DND-41 (cell line): ENCODE data around the gene TIPARP.

Experiments
- ATAC-seq: fragments of 200-7000 bp; cut with Tn5 transposase; 3 replicates; pipeline ENCODE4 v1.9.1; 2021; ENCODE audit warnings: low read depth; ENCODE audit not compliant: insufficient read depth
- DNase-seq: peaks from one replicate; pipeline ENCODE4 v3.0.0-alpha.2; 2020
- H2AFZ ChIP-seq: 2 replicates; pipeline ENCODE4 v1.6.0; 2012; ENCODE audit warnings: low read depth, low read length
- H3K27ac ChIP-seq: 2 replicates; pipeline ENCODE4 v1.5.1; 2012; ENCODE audit warnings: low read length, inconsistent platforms
- H3K27me3 ChIP-seq: fragments of 200-600 bp; sonication (generic); 2 replicates; pipeline ENCODE4 v1.6.0; 2012; ENCODE audit warnings: low read length, mild to moderate bottlenecking, inconsistent platforms; ENCODE audit not compliant: insufficient read depth, poor library complexity
- H3K36me3 ChIP-seq: 2 replicates; pipeline ENCODE4 v1.5.1; 2012; ENCODE audit warnings: low read length, inconsistent platforms; ENCODE audit not compliant: insufficient read depth
- H3K4me1 ChIP-seq: 2 replicates; pipeline ENCODE4 v1.5.1; 2012; ENCODE audit warnings: mild to moderate bottlenecking, low read length; ENCODE audit not compliant: insufficient read depth
- H3K4me2 ChIP-seq: 2 replicates; pipeline ENCODE4 v1.6.0; 2012; ENCODE audit warnings: mild to moderate bottlenecking, moderate library complexity, low read length, inconsistent platforms; ENCODE audit not compliant: insufficient read depth
- H3K4me3 ChIP-seq, 2 experiments: fragments of 200-600 bp in 1 of 2; shearing (Covaris generic) in 1 of 2; 2 replicates each; pipeline ENCODE4 v1.5.1; 2012 to 2016; ENCODE audit warnings: inconsistent platforms in 2 of 2, low read length in 2 of 2, mild to moderate bottlenecking in 2 of 2, low read depth in 1 of 2, moderate library complexity in 1 of 2
- H3K79me2 ChIP-seq: 2 replicates; pipeline ENCODE4 v1.6.0; 2012; ENCODE audit warnings: low read length, inconsistent platforms; ENCODE audit not compliant: insufficient read depth
- H3K9ac ChIP-seq: 2 replicates; pipeline ENCODE4 v1.6.0; 2012; ENCODE audit warnings: low read depth, mild to moderate bottlenecking, inconsistent platforms, low read length, moderate library complexity
- H3K9me3 ChIP-seq: 2 replicates; pipeline ENCODE4 v1.5.1; 2012; ENCODE audit warnings: low read length, moderate library complexity, mild to moderate bottlenecking, inconsistent platforms; ENCODE audit not compliant: insufficient read depth, severe bottlenecking
- H4K20me1 ChIP-seq: 2 replicates; pipeline ENCODE4 v1.6.0; 2012; ENCODE audit warnings: low read length; ENCODE audit not compliant: insufficient read depth
- CTCF ChIP-seq: IDR thresholded peaks from 2 replicates; pipeline ENCODE4 v1.5.1; 2012; ENCODE audit warnings: borderline replicate concordance, low read length, moderate library complexity, mild to moderate bottlenecking; ENCODE audit not compliant: poor library complexity, severe bottlenecking; ENCODE audit errors: extremely low read depth
- EZH2 ChIP-seq: IDR thresholded peaks from 3 replicates; pipeline ENCODE4 v1.6.1; 2012; ENCODE audit warnings: borderline replicate concordance, low read depth, mild to moderate bottlenecking, moderate library complexity, low read length, inconsistent platforms; ENCODE audit not compliant: severe bottlenecking

The TIPARP gene

GRCh38 chr3:156745766-156746165, 71.4 kb downstream of the TIPARP start:
- Histone ChIP-seq H3K27me3 (no peaks in the 10 kb centered on the region), H3K79me2 (no peaks in the 10 kb centered on the region), H3K9me3 (peaks cover 7% of the 10 kb centered on the region), H3K9ac (no peak overlapping the region), H4K20me1 (no peaks in the 10 kb centered on the region), H2AFZ (no peak overlapping the region), H3K27ac (no peak overlapping the region), H3K4me1 (no peaks in the 10 kb centered on the region), H3K4me2 (no peak overlapping the region), H3K4me3 (no peak overlapping the region), H3K36me3 (no peaks in the 10 kb centered on the region)
- ATAC-seq, result no peak
- no peak for DNase-seq
- TF ChIP-seq EZH2 (no peak), CTCF (no peak)

DNA sequence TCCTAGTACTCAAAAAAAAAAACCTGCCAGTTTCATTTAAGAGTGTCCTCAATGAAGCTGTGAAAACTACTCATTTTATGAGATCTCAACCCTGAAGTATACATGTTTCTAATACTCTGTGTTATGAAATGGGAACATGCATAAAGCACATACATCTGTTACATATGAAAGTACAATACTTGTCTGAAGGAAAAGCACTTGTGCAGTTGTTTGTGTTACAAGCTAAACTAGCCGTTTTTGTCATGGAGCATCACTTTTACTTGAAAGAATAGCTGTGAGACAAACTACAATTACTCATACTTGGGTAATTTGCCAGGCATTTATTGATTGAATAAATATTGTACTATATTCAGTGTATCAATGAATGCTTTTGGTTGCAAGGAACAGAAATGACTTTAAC, 72.7 kb downstream of the TIPARP start:
- no peak for DNase-seq
- Histone ChIP-seq H3K27ac (no peak overlapping the region), H3K4me3 (no peak overlapping the region), H4K20me1 (no peaks in the 10 kb centered on the region), H3K4me1 (no peaks in the 10 kb centered on the region), H2AFZ (no peak overlapping the region), H3K4me2 (no peak overlapping the region), H3K9me3 (peaks cover 7% of the 10 kb centered on the region), H3K36me3 (no peaks in the 10 kb centered on the region), H3K9ac (no peak overlapping the region), H3K27me3 (peaks cover 4% of the 10 kb centered on the region), H3K79me2 (no peaks in the 10 kb centered on the region)
- TF ChIP-seq CTCF (no peak), EZH2 (no peak)
- no peak for ATAC-seq

GRCh38 chr3:156749244-156749643, 74.9 kb downstream of the TIPARP start:
- no peaks in the 10 kb centered on the region for H4K20me1 ChIP-seq
- no peaks in the 10 kb centered on the region for H3K4me1 ChIP-seq
- no peak overlapping the region for H3K4me2 ChIP-seq
- no peak overlapping the region for H3K9ac ChIP-seq
- H2AFZ ChIP-seq, result no peak overlapping the region
- TF ChIP-seq CTCF, result no peak
- TF ChIP-seq EZH2, result no peak
- H3K27ac ChIP-seq, result no peak overlapping the region
- H3K36me3 ChIP-seq, result no peaks in the 10 kb centered on the region
- ATAC-seq (no peak), DNase-seq (no peak)
- H3K4me3 ChIP-seq, result no peak overlapping the region
- H3K9me3 ChIP-seq, result peaks cover 7% of the 10 kb centered on the region
- H3K27me3 ChIP-seq, result peaks cover 4% of the 10 kb centered on the region
- no peaks in the 10 kb centered on the region for H3K79me2 ChIP-seq

GRCh38 chr3:156750191-156750873, 75.9 kb downstream of the TIPARP start:
- no peaks in the 10 kb centered on the region for H3K79me2 ChIP-seq
- no peak overlapping the region for H3K4me3 ChIP-seq
- H3K4me1 ChIP-seq, result no peaks in the 10 kb centered on the region
- H2AFZ ChIP-seq, result no peak overlapping the region
- no peaks in the 10 kb centered on the region for H3K36me3 ChIP-seq
- peaks cover 4% of the 10 kb centered on the region for H3K27me3 ChIP-seq
- H4K20me1 ChIP-seq, result no peaks in the 10 kb centered on the region
- H3K9me3 ChIP-seq, result peaks cover 7% of the 10 kb centered on the region
- no peak overlapping the region for H3K27ac ChIP-seq
- no peak overlapping the region for H3K9ac ChIP-seq
- ATAC-seq (no peak), DNase-seq (no peak)
- no peak overlapping the region for H3K4me2 ChIP-seq
- TF ChIP-seq EZH2 (no peak), CTCF (no peak)
